IMR-90 (cell line): ENCODE data around the gene TNRC6A.

Experiments used
- BHLHE40 ChIP-seq: fragments of 150-350 bp; IDR thresholded peaks from 2 replicates; pipeline ENCODE4 v1.6.1; 2016; ENCODE audit warnings: mild to moderate bottlenecking, low read depth, low read length
- CEBPB ChIP-seq: IDR thresholded peaks from 2 replicates; pipeline ENCODE4 v1.6.1; 2012; ENCODE audit warnings: low read depth, low read length, improper control_type of control experiment
- CHD1 ChIP-seq: IDR thresholded peaks from 2 replicates; pipeline ENCODE4 v1.6.1; 2012; ENCODE audit warnings: low read depth, low read length, improper control_type of control experiment
- MAFK ChIP-seq: IDR thresholded peaks from 2 replicates; pipeline ENCODE4 v1.6.1; 2012; ENCODE audit warnings: low read depth, low read length, improper control_type of control experiment
- MAZ ChIP-seq: IDR thresholded peaks from 2 replicates; pipeline ENCODE4 v1.6.1; 2012; ENCODE audit warnings: low read depth, mild to moderate bottlenecking, low read length, improper control_type of control experiment, moderate library complexity, borderline replicate concordance
- MXI1 ChIP-seq: IDR thresholded peaks from 2 replicates; pipeline ENCODE4 v1.6.1; 2012; ENCODE audit warnings: low read depth, mild to moderate bottlenecking, low read length, moderate library complexity, borderline replicate concordance
- NFE2L2 ChIP-seq: fragments of 150-350 bp; IDR thresholded peaks from 2 replicates; pipeline ENCODE4 v1.6.1; 2016; ENCODE audit warnings: low read depth, mild to moderate bottlenecking, low read length
- POLR2A ChIP-seq: IDR thresholded peaks from 2 replicates; pipeline ENCODE4 v1.6.1; 2012; ENCODE audit warnings: mild to moderate bottlenecking, low read depth, low read length
- RAD21 ChIP-seq: IDR thresholded peaks from 2 replicates; pipeline ENCODE4 v1.6.1; 2012; ENCODE audit warnings: low read length, improper control_type of control experiment
- RFX5 ChIP-seq: IDR thresholded peaks from 2 replicates; pipeline ENCODE4 v1.8.0; 2012; ENCODE audit warnings: low read depth, mild to moderate bottlenecking, low read length, moderate library complexity
- SMC3 ChIP-seq: fragments of 150-350 bp; IDR thresholded peaks from 2 replicates; pipeline ENCODE4 v1.6.1; 2016; ENCODE audit warnings: low read depth, mild to moderate bottlenecking, antibody characterized with exemption, low read length, moderate library complexity
- TF ChIP-seq, protein P1 (sequence below): conservative IDR thresholded peaks from 2 replicates; pipeline ENCODE4 v1.5.1; 2012; ENCODE audit warnings: mild to moderate bottlenecking, low read depth, low read length, improper control_type of control experiment
- TF ChIP-seq, protein P2 (sequence below): fragments of 150-350 bp; IDR thresholded peaks from 2 replicates; pipeline ENCODE4 v1.6.1; 2017; ENCODE audit warnings: mild to moderate bottlenecking, antibody characterized with exemption, low read length, low read depth

GRCh38 chr16:24758373-24758772 lies 28.9 kb downstream of the TNRC6A start:
- TF ChIP-seq, protein P1, sequence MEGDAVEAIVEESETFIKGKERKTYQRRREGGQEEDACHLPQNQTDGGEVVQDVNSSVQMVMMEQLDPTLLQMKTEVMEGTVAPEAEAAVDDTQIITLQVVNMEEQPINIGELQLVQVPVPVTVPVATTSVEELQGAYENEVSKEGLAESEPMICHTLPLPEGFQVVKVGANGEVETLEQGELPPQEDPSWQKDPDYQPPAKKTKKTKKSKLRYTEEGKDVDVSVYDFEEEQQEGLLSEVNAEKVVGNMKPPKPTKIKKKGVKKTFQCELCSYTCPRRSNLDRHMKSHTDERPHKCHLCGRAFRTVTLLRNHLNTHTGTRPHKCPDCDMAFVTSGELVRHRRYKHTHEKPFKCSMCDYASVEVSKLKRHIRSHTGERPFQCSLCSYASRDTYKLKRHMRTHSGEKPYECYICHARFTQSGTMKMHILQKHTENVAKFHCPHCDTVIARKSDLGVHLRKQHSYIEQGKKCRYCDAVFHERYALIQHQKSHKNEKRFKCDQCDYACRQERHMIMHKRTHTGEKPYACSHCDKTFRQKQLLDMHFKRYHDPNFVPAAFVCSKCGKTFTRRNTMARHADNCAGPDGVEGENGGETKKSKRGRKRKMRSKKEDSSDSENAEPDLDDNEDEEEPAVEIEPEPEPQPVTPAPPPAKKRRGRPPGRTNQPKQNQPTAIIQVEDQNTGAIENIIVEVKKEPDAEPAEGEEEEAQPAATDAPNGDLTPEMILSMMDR, result no peak
- TF ChIP-seq CEBPB (no peak), POLR2A (no peak), BHLHE40 (no peak), RAD21 (no peak), MAFK (no peak), RFX5 (no peak), MXI1 (no peak), CHD1 (no peak), MAZ (no peak), NFE2L2 (no peak), SMC3 (no peak)
- TF ChIP-seq, protein P2, sequence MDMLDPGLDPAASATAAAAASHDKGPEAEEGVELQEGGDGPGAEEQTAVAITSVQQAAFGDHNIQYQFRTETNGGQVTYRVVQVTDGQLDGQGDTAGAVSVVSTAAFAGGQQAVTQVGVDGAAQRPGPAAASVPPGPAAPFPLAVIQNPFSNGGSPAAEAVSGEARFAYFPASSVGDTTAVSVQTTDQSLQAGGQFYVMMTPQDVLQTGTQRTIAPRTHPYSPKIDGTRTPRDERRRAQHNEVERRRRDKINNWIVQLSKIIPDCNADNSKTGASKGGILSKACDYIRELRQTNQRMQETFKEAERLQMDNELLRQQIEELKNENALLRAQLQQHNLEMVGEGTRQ, result no peak
